Retina (tissue), 1 donor: Measurements from ENCODE around the gene MSI2.

Experiments used
- DNase-seq: peaks from one replicate; pipeline ENCODE4 v3.0.0-alpha.2; 2016

MSI2 gene

DNA sequence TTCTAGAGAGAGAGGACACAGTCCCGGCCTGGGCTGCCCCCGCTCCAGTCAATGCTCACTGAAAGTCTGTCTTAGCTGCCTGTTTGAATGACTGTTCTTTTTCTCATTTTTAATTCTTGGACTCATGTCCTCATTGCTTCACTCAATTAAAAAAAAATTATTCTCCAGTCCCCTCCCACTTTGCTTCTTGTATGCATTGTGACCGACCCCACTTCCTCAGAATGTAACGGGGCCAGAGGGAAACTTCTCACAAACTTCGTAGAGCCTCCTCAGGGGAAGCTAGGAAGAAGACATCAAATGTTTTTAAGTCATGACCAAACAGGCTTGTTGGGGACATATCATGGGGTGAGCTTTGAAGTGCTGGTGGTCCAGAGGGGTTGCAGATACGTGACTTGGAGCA is 375.5 kb downstream of the MSI2 start:
- no peak for DNase-seq

DNA sequence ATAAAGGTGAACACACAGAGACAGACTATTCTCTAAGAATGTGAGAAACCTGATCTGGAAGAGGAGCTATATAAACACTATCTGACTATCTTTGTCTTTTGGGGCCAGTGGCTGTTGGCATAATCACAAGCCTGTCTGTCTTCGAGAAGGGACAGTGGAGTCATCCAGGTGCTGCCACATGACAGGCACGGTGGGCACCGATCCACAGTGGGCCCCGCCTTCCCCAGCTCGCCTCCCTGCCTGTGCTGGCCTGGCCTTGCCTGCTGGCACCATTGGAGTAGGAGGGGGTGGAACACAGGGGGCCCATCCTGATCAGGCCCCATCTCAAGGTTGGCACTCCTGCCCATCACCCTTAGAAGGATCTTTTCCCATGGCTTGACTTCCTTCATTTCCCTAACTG is 376.0 kb downstream of the MSI2 start:
- no peak for DNase-seq

- DNase-seq, result no peak
Observed at GRCh38 chr17:57633236-57633635, 376.9 kb downstream of the MSI2 start.

DNA sequence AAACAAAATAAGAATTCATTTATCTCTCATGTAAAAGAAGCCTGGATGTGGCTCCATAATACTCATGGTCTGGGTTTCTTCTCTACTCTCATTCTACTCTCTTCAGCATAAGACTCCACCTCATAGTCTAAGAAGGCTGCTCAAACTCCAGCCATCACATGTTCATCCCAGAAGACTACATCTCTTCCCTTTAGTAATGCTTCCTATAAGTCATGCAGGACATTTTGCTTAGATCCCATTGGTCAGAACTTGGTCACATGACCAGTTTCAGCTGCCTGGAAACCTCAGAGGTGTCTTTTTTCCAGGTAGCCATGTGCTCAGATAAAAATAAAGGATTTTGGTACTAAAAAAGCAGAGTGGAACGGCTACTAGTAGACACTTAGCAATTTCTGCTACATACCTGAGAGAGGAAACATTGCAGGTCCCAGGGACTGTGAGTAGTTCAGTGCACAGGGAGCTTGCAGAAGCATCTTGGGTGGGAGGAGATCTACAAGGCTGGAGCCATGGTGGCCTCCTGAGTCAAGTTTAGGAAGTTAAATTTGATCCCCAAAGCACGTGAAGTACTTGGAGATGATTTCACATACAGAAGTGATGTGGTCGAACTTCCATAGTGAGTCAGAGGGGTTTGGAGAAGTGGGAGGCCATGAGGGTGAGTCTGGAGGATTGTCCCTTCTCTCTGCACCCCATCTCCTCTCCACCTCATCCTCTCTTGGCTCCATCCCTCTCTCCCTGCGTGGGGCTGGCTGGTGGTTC is 378.6 kb downstream of the MSI2 start:
- DNase-seq, result no peak

DNA sequence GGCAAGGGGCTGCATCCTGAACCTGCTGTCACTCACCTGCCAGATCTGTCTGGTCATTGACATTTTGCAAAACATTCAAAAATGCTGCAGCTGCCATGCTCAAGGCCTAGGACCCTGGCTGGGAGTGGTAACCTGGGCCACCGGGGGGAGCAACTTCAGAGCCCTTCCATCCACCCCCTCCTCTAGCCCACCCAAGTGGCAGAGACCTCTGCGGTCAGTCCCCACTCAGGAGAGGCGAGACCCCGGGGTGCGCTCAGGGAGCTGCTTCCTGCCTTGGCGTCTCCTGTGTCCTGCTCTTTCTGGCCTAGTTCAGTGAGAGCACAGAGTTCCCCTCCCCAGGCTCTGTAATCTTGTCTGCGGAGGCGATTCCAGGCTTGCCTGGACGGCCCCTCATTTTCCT is 380.0 kb downstream of the MSI2 start:
- no peak for DNase-seq

DNA sequence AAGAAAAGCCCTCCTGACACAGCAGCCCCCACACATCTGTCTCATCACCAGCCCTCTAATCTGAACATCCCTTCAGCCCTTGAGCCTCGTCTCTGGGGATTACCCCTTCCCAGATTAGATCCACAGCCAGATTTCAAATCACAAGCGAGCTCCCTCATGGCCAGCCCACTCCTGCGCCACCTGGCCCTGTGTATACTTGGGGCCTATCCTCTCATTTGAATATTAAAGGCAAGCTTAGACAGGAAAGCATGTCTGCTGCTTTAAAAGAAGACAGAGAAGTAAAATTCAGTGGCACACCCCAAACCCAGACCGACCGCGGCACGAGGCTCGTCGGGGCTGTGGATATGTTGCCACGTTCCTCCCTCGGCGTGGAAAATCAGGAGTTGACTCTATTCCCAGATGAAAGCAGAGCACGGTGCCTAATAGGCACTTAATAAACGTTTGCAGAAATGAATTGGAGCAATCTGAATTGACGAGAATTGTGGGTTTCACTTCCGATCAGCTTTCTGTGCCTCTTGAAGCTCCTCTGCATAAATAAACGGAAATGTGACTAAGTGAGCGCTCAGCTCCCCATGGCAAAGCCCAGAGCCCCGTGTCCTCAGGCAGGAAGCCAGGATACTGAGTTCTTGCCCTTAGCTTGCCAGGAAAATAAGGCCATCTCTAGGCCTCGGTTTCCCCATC is 380.8 kb downstream of the MSI2 start:
- DNase-seq, result peak; percentile 51

- DNase-seq, result no peak
Observed at GRCh38 chr17:57637666-57638010, 381.3 kb downstream of the MSI2 start.

- no peak for DNase-seq
Observed at GRCh38 chr17:57638284-57638683, 382.0 kb downstream of the MSI2 start.

- DNase-seq, result no peak
Observed at GRCh38 chr17:57639381-57639780, 383.1 kb downstream of the MSI2 start.

GRCh38 chr17:57640079-57640478 is 383.8 kb downstream of the MSI2 start:
- no peak for DNase-seq

DNA sequence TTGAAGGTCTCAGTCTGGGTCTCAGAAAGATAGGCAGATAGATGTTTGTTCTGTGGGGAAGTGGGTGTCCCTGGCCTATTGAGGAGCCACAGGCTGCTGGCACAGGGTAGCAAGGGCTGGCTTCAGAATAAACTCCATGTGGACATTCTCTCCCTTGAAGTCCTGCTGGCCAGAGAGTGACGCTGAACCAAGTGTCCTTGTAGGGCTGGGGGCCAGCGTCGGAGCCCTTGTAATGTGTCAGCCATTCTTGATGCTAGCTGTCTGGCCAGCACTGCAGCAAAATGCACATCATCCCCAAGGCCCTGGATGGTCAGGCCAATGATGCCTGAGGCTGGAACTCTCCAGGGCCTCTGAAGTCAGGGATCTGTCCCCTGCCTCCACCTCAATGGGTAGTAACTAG is 385.4 kb downstream of the MSI2 start:
- no peak for DNase-seq

GRCh38 chr17:57643062-57643461 is 386.7 kb downstream of the MSI2 start:
- DNase-seq, result no peak

- DNase-seq, result no peak
Observed at GRCh38 chr17:57644326-57644725, 388.0 kb downstream of the MSI2 start.

DNA sequence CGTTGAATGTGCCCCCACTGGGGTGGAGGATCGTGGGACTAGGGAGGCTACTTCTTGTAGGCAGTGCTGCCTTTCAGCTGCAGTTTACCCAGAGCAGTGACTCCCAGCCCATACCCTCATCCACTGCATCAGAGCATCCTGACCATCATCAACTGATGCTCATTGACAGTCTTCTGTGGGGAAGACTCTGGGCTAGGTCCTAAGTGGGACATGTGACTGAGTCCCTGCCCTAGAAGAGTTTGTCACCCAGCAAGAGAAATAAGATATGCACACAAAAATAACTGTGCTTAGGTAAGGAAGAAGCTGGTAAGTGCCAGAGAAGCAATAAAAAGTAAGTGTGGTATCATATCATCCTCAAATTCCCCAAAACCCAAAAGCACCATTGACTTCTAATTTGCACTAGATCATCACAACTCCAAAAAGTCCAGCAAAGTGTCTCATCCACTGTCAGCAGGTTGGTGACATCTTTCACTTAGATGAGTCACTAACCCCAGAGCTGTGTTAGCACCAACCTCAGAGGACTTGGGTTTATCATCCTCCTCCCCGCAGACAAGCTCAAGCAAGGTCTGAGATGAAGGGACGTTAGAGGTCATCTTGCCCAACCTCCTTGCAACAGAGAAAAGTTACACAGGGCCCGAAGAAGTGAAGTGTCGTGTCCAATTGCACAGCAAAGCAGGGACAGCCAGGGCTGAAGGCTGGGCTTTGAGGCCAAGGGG is 389.8 kb downstream of the MSI2 start:
- no peak for DNase-seq

DNA sequence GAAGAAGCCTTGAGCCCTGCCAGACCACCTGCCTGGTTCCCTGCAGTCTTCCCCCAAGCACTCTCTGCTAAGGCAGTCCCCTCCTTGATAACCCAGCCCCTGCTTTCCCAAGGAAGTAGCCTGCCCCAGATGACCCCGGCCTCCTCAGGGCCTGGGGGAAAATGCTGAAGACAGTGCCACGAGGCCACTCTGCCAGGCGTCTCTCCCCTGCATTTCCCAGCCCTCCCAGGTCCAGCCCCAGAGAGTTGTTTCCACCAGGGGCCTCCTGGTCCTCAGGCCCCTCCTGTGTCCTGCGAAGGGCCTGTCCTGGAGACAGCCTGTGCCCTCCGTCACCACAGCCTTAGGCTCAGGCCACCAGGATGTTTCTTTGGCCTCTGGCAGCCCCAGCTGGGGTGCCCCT is 392.4 kb downstream of the MSI2 start:
- DNase-seq, result no peak

GRCh38 chr17:57649191-57649590 is 392.9 kb downstream of the MSI2 start:
- DNase-seq, result no peak

GRCh38 chr17:57649731-57650484 is 393.6 kb downstream of the MSI2 start:
- no peak for DNase-seq

GRCh38 chr17:57650548-57650947 is 394.2 kb downstream of the MSI2 start:
- DNase-seq, result no peak

DNA sequence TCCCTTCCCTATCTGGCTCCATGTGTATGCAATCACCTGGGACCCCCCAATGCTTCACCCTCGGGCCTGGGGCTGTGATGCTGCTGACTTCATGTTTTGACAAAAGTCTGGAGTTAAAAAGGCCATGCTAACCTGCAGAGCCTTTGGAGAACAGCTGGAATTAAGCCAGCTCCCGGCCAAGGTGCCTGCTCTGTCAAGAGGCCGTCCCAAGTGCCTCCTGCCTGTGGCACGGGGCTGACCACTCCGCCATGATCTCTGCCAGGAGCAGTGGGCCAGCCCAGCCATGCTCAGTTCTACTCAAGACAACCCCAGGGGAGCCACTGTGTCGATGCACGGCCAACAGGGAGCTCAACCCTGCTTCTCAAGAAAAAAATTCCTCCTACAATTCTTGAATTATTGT is 395.1 kb downstream of the MSI2 start:
- DNase-seq, result no peak

- no peak for DNase-seq
Observed at GRCh38 chr17:57651996-57652395, 395.7 kb downstream of the MSI2 start.

DNA sequence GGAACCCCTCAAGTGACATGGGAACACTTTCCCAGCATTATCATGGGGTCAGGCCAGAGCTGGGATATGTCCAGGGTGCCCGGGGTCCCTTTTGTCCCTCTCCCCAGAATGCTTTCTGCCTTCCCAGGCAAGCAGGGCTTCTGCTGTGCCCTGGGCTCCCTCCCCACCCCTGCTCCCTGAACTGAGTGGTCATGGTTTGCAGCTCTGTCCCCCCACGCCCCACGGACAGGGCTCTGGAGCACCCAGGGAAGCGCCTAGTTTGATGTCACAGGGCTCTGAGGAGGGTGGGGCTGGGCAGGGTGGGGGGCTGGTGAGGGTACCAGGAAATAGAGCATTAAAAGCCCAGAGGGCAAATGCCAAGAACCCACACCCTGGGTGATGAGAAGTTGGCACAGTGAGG is 396.5 kb downstream of the MSI2 start:
- DNase-seq, result no peak

- DNase-seq, result no peak
Observed at GRCh38 chr17:57653279-57653678, 397.0 kb downstream of the MSI2 start.

GRCh38 chr17:57654040-57654775 is 397.9 kb downstream of the MSI2 start:
- DNase-seq, result no peak
